Left ventricle myocardium superior (tissue), 1 donor: ENCODE results near the gene CALR. TPM values are rescaled to one million over a fixed set of nuclear protein-coding genes. Genes with fewer than 3 reads are reported as not detected.
"Not testable (repeated sequence)": the region's sequence is repeated elsewhere in the genome, so short reads cannot be mapped to it uniquely, and the experiment has no call there.

ENCODE experiments used
- ATAC-seq: fragments of 200-7000 bp; cut with Tn5 transposase; one replicate; pipeline ENCODE4 v1.9.1; 2020; ENCODE audit warnings: mild to moderate bottlenecking, moderate library complexity
- DNase-seq: peaks from one replicate; pipeline ENCODE4 v3.0.0-alpha.2; 2020
- intact Hi-C: fragments of 100-400 bp; cut with micrococcal nuclease; formaldehyde crosslinking; loops from one replicate; pipeline ENCODE4 v1.11.0; 2022
- long read RNA-seq: library from polyadenylated mRNA; unstranded; transcript quantifications from one replicate; pipeline ENCODE4 v2.0.0, GENCODE V29; 2021
- total RNA-seq: library from RNA; stranded (reverse); fragmentation: NEBNext Ultra II Directional; extraction: Animal tissue kit (Norgen Biotek cat#: 25700); gene quantifications from one replicate; pipeline ENCODE4 v1.2.1, GENCODE V29; 2021
- donor health status: DM: no; HTN: yes; CAD: no; lungs with severe emphysema.

The CALR gene
- 422 TPM for total RNA-seq
- long read RNA-seq, transcript CALR-201 (9 exons, 1,903 nt) = major isoform, 265 of 330 reads
- long read RNA-seq, partial matches to known transcripts = 43 of 330 reads
- long read RNA-seq, other reads (novel, unspliced or antisense) = 22 of 330 reads

- ATAC-seq = peak; percentile 92
- DNase-seq = peak; percentile 100
- intact Hi-C loops = no loop called here
Measured at GRCh38 chr19:12937927-12938778, at the start of gene CALR. CALR (plus strand) TSS chr19:12938609; CDS start chr19:12938680, 71 bp downstream.

- ATAC-seq, intact Hi-C loops, DNase-seq: not testable (repeated sequence)
Measured at GRCh38 chr19:12890299-12890786, 48.1 kb upstream of the CALR start.

GRCh38 chr19:12890787-12891552 lies 47.4 kb upstream of the CALR start, which contains the start of gene GCDH:
GCDH (plus strand) TSS chr19:12891160; CDS start chr19:12891305, 145 bp downstream.
- intact Hi-C loops = no loop called here
- peak; percentile 99 for ATAC-seq
- DNase-seq = peak; percentile 95

GRCh38 chr19:12891553-12892021 lies 46.8 kb upstream of the CALR start:
- ATAC-seq (no peak), DNase-seq (no peak)
- intact Hi-C loops = no loop called here

- no peak for ATAC-seq
- intact Hi-C loops = no loop called here
- no peak for DNase-seq
Measured at GRCh38 chr19:12893582-12893981, 44.8 kb upstream of the CALR start.

- DNase-seq (no peak), ATAC-seq (no peak)
- intact Hi-C loops = no loop called here
Measured at GRCh38 chr19:12896460-12896859, 41.9 kb upstream of the CALR start.

- intact Hi-C loops = no loop called here
- DNase-seq = no peak
- ATAC-seq = no peak
Measured at GRCh38 chr19:12899891-12900518, 38.4 kb upstream of the CALR start.

GRCh38 chr19:12907166-12907565 lies 31.2 kb upstream of the CALR start:
- intact Hi-C loops = no loop called here
- no peak for DNase-seq
- ATAC-seq = no peak

- DNase-seq (no peak), ATAC-seq (no peak)
- intact Hi-C loops = no loop called here
Measured at GRCh38 chr19:12912571-12912970, 25.8 kb upstream of the CALR start.

- intact Hi-C loops = no loop called here
- ATAC-seq = peak; percentile 86
- peak; percentile 86 for DNase-seq
Measured at GRCh38 chr19:12913011-12913561, 25.3 kb upstream of the CALR start.

- intact Hi-C loops = no loop called here
- peak; percentile 17 for ATAC-seq
- no peak for DNase-seq
Measured at GRCh38 chr19:12913851-12914690, 24.3 kb upstream of the CALR start.

- DNase-seq, ATAC-seq, intact Hi-C loops: not testable (repeated sequence)
Measured at GRCh38 chr19:12915860-12916259, 22.5 kb upstream of the CALR start.

GRCh38 chr19:12918253-12918652 lies 20.2 kb upstream of the CALR start:
- intact Hi-C loops = no loop called here
- no peak for ATAC-seq
- DNase-seq = no peak

GRCh38 chr19:12921047-12921446 lies 17.4 kb upstream of the CALR start:
- DNase-seq (no peak), ATAC-seq (no peak)
- intact Hi-C loops = no loop called here

- no peak for DNase-seq
- intact Hi-C loops = no loop called here
- ATAC-seq = no peak
Measured at GRCh38 chr19:12922959-12923358, 15.4 kb upstream of the CALR start.

- DNase-seq (no peak), ATAC-seq (no peak)
- intact Hi-C loops = no loop called here
Measured at GRCh38 chr19:12924621-12925310, 13.6 kb upstream of the CALR start.

GRCh38 chr19:12930002-12930645 lies 8.3 kb upstream of the CALR start:
- intact Hi-C loops = no loop called here
- ATAC-seq (no peak), DNase-seq (no peak)
